HG03354 (cell line): ENCODE measurements around the gene CNPY3.
A peak's percentile ranks its signal among the peaks of the same experiment; 100 is the strongest.

Source experiments
- ATAC-seq: cut with Tn5 transposase; IDR thresholded peaks from one replicate; pipeline ENCODE4 v1.9.1; 2021; ENCODE audit warnings: mild to moderate bottlenecking; ENCODE audit not compliant: unreplicated experiment, poor library complexity, severe bottlenecking

The CNPY3 gene

GRCh38 chr6:42973926-42974325 lies 44.6 kb downstream of the CNPY3 start:
- ATAC-seq, result no peak

GRCh38 chr6:42974919-42975505 lies 45.7 kb downstream of the CNPY3 start:
- ATAC-seq, result no peak

DNA sequence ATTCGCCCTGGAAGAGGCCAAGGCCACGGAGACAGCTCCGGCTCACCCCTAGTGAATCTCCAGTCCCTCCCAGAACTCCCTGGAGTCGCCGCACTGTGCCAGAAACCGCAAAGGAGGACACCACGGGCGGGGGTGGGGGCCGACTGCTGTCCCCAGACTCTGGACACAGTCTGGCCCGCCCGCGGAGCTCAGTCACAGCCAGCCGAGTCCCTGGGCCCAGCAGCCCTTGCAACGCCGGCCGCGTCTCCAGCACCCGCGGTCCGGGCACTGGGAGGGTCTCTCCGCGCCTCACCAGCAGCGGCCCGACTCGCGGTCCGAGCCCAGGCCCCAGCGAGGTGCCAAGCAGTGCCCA lies 49.2 kb downstream of the CNPY3 start:
- peak; percentile 34 for ATAC-seq

- ATAC-seq, result peak; percentile 97
Observed at GRCh38 chr6:42978839-42979522, 49.7 kb downstream of the CNPY3 start, which contains the start of gene PEX6. Gene PEX6 (minus strand): TSS chr6:42979181. CDS start chr6:42979150, 31 bp downstream.

GRCh38 chr6:42979523-42980177 lies 50.4 kb downstream of the CNPY3 start:
- ATAC-seq, result no peak

- ATAC-seq, result no peak
Observed at GRCh38 chr6:42981836-42982235, 52.6 kb downstream of the CNPY3 start.

- peak; percentile 97 for ATAC-seq
Observed at GRCh38 chr6:42984001-42984923, 55.0 kb downstream of the CNPY3 start, which contains the start of gene PPP2R5D. Gene PPP2R5D (plus strand): TSS chr6:42984570. CDS start chr6:42984678, 108 bp downstream.

GRCh38 chr6:42984924-42985475 lies 55.7 kb downstream of the CNPY3 start:
- no peak for ATAC-seq

- no peak for ATAC-seq
Observed at GRCh38 chr6:42987533-42988451, 58.5 kb downstream of the CNPY3 start.

- no peak for ATAC-seq
Observed at GRCh38 chr6:42988486-42989020, 59.3 kb downstream of the CNPY3 start.
